H9 (cell line): ENCODE measurements around the gene IMPDH1. TPM values are rescaled to one million over a fixed set of nuclear protein-coding genes. Genes with fewer than 3 reads are reported as not detected.

Source experiments
- DNase-seq: peaks from one replicate; pipeline ENCODE4 v3.0.0-alpha.2; 2017
- H2AFZ ChIP-seq: one replicate; pipeline ENCODE4 v1.6.1; 2013; ENCODE audit warnings: mild to moderate bottlenecking, low read length, control low read depth, moderate library complexity
- H2AK5ac ChIP-seq: 2 replicates; pipeline ENCODE4 v1.6.1; 2013; ENCODE audit warnings: low read length, control low read depth, mixed read lengths; ENCODE audit not compliant: insufficient read length
- H2BK120ac ChIP-seq: one replicate; pipeline ENCODE4 v1.6.1; 2013; ENCODE audit warnings: low read depth, mild to moderate bottlenecking, low read length, control low read depth, inconsistent platforms; ENCODE audit not compliant: poor library complexity, severe bottlenecking
- H2BK12ac ChIP-seq: 2 replicates; pipeline ENCODE4 v1.6.1; 2013; ENCODE audit warnings: low read length, control low read depth, mixed read lengths, low read depth; ENCODE audit not compliant: insufficient read length
- H2BK15ac ChIP-seq: 2 replicates; pipeline ENCODE4 v1.6.1; 2013; ENCODE audit warnings: low read depth, low read length, control low read depth
- H2BK20ac ChIP-seq: one replicate; pipeline ENCODE4 v1.6.1; 2013; ENCODE audit warnings: low read depth, mild to moderate bottlenecking, low read length, control low read depth, inconsistent platforms; ENCODE audit not compliant: poor library complexity, severe bottlenecking
- H2BK5ac ChIP-seq: 2 replicates; pipeline ENCODE4 v1.6.1; 2013; ENCODE audit warnings: low read length, control low read depth, mixed read lengths; ENCODE audit not compliant: insufficient read length
- H3K14ac ChIP-seq: 2 replicates; pipeline ENCODE4 v1.6.1; 2013; ENCODE audit warnings: low read length, control low read depth; ENCODE audit not compliant: insufficient read depth
- H3K18ac ChIP-seq: 2 replicates; pipeline ENCODE4 v1.6.1; 2013; ENCODE audit warnings: low read depth, mild to moderate bottlenecking, mixed read lengths, low read length, control low read depth; ENCODE audit not compliant: insufficient read length
- H3K23ac ChIP-seq: 2 replicates; pipeline ENCODE4 v1.6.1; 2013; ENCODE audit warnings: low read length, control low read depth, mixed read lengths, low read depth; ENCODE audit not compliant: insufficient read length
- H3K23me2 ChIP-seq: 2 replicates; pipeline ENCODE4 v1.6.1; 2013; ENCODE audit warnings: low read depth, mild to moderate bottlenecking, mixed read lengths, low read length, control low read depth; ENCODE audit not compliant: insufficient read length, poor library complexity, severe bottlenecking
- H3K27ac ChIP-seq: 2 replicates; pipeline ENCODE4 v1.5.1; 2013; ENCODE audit warnings: low read length, control low read depth, mixed read lengths, low read depth; ENCODE audit not compliant: insufficient read length
- H3K27me3 ChIP-seq: 2 replicates; pipeline ENCODE4 v1.6.1; 2013; ENCODE audit warnings: low read length, control low read depth, inconsistent platforms; ENCODE audit not compliant: insufficient read depth
- H3K4ac ChIP-seq: 2 replicates; pipeline ENCODE4 v1.6.1; 2013; ENCODE audit warnings: low read depth, mild to moderate bottlenecking, control low read depth, inconsistent platforms, low read length, moderate library complexity
- H3K4me1 ChIP-seq: 2 replicates; pipeline ENCODE4 v1.6.1; 2013; ENCODE audit warnings: low read length, control low read depth, inconsistent platforms; ENCODE audit not compliant: insufficient read depth
- H3K4me2 ChIP-seq: 2 replicates; pipeline ENCODE4 v1.6.1; 2013; ENCODE audit warnings: low read length, control low read depth, mixed read lengths; ENCODE audit not compliant: insufficient read length, insufficient read depth
- H3K56ac ChIP-seq: 2 replicates; pipeline ENCODE4 v1.6.1; 2013; ENCODE audit warnings: low read depth, mild to moderate bottlenecking, mixed read lengths, low read length, control low read depth; ENCODE audit not compliant: insufficient read length
- H3K79me1 ChIP-seq: 2 replicates; pipeline ENCODE4 v1.6.1; 2013; ENCODE audit warnings: low read depth, mild to moderate bottlenecking, moderate library complexity, low read length, control low read depth, inconsistent platforms; ENCODE audit not compliant: insufficient read depth, poor library complexity, severe bottlenecking
- H3K79me2 ChIP-seq: 2 replicates; pipeline ENCODE4 v1.6.1; 2013; ENCODE audit warnings: low read length, control low read depth, inconsistent platforms; ENCODE audit not compliant: insufficient read depth
- H3K9ac ChIP-seq: 2 replicates; pipeline ENCODE4 v1.6.1; 2013; ENCODE audit warnings: low read length, control low read depth, mixed read lengths; ENCODE audit not compliant: insufficient read length; ENCODE audit errors: extremely low read depth
- H3K9me3 ChIP-seq: one replicate; pipeline ENCODE4 v1.6.1; 2013; ENCODE audit warnings: low read depth, low read length, inconsistent platforms; ENCODE audit not compliant: control insufficient read depth
- H3T11ph ChIP-seq: one replicate; pipeline ENCODE4 v1.6.1; 2013; ENCODE audit warnings: mild to moderate bottlenecking, low read length, control low read depth, inconsistent platforms
- H4K20me1 ChIP-seq: one replicate; pipeline ENCODE4 v1.6.1; 2013; ENCODE audit not compliant: control insufficient read depth, insufficient read length, insufficient read depth
- H4K5ac ChIP-seq: 2 replicates; pipeline ENCODE4 v1.6.1; 2013; ENCODE audit warnings: low read depth, mild to moderate bottlenecking, mixed read lengths, low read length, control low read depth; ENCODE audit not compliant: insufficient read length
- H4K8ac ChIP-seq: replicated peaks from 2 replicates; pipeline ENCODE4 v1.6.1; 2013; ENCODE audit warnings: low read length, control low read depth, mixed read lengths, low read depth; ENCODE audit not compliant: insufficient read length
- H4K91ac ChIP-seq: 2 replicates; pipeline ENCODE4 v1.6.1; 2013; ENCODE audit warnings: low read depth, mild to moderate bottlenecking, moderate library complexity, mixed read lengths, low read length, control low read depth; ENCODE audit not compliant: insufficient read length
- H3K27ac Mint-ChIP-seq, 3 experiments: 2 replicates in 2 of 3; 3 replicates in 1 of 3; pipeline ENCODE4 v1.8.0; 2020 to 2021; ENCODE audit warnings: mixed read lengths in 3 of 3, mild to moderate bottlenecking in 1 of 3, moderate library complexity in 1 of 3
- H3K27me3 Mint-ChIP-seq: 2 replicates; pipeline ENCODE4 v1.8.0; 2021; ENCODE audit warnings: low read depth, mild to moderate bottlenecking, moderate library complexity, mixed read lengths
- H3K36me3 Mint-ChIP-seq, 3 experiments: 2 replicates in 2 of 3; 3 replicates in 1 of 3; pipeline ENCODE4 v1.8.0; 2020 to 2021; ENCODE audit warnings: low read depth in 3 of 3, mixed read lengths in 3 of 3; ENCODE audit not compliant: insufficient read depth in 1 of 3
- H3K4me1 Mint-ChIP-seq, 2 experiments: 2 replicates each; pipeline ENCODE4 v1.8.0; 2020; ENCODE audit warnings: mixed read lengths in 2 of 2
- H3K4me3 Mint-ChIP-seq, 2 experiments: 2 replicates in 1 of 2; 3 replicates in 1 of 2; pipeline ENCODE4 v1.8.0; 2020 to 2021; ENCODE audit warnings: mild to moderate bottlenecking in 2 of 2, mixed read lengths in 2 of 2, moderate library complexity in 1 of 2
- H3K9me3 Mint-ChIP-seq, 2 experiments: 2 replicates in 1 of 2; 3 replicates in 1 of 2; pipeline ENCODE4 v1.8.0; 2020; ENCODE audit warnings: mild to moderate bottlenecking in 2 of 2, mixed read lengths in 2 of 2, moderate library complexity in 1 of 2
- CTCF ChIP-seq: fragments of 200-600 bp; sonication (generic); conservative IDR thresholded peaks from 3 replicates; pipeline ENCODE4 v1.8.0; 2021; ENCODE audit warnings: antibody characterized with exemption, mild to moderate bottlenecking
- WGBS: extraction: QIAGEN DNeasy Blood & Tissue Kit; methylation state at CpG from one replicate; pipeline ENCODE4 v1.1.7; 2013; ENCODE audit warnings: missing lambda C conversion rate, low lambda C conversion rate, mixed read lengths; ENCODE audit not compliant: insufficient read length; ENCODE audit errors: extremely low coverage; 5-methylcytosine and 5-hydroxymethylcytosine counted together
- total RNA-seq: library from RNA; stranded (reverse); gene quantifications from 2 replicates; pipeline ENCODE4 v1.2.1, GENCODE V29; 2021

IMPDH1 gene
- total RNA-seq, 1 experiment from 2014 or later, result 35.2 TPM

- Histone ChIP-seq H3K79me1 (no peaks in the 10 kb centered on the region), H3K23ac (no peak overlapping the region), H3K9me3 (no peaks in the 10 kb centered on the region), H2BK15ac (no peak overlapping the region), H4K5ac (no peak overlapping the region), H2BK12ac (no peak overlapping the region), H3K4me1 (no peaks in the 10 kb centered on the region), H3K4me2 (no peak overlapping the region), H3K79me2 (no peaks in the 10 kb centered on the region), H3K27ac (no peak overlapping the region), H3K23me2 (no peaks in the 10 kb centered on the region), H3K4ac (no peak overlapping the region), H2BK120ac (no peak overlapping the region), H2AFZ (no peak overlapping the region), H3K27me3 (no peaks in the 10 kb centered on the region), H2BK20ac (no peak overlapping the region), H4K91ac (no peak overlapping the region), H3K18ac (no peak overlapping the region), H3K14ac (no peak overlapping the region), H3T11ph (no peak overlapping the region), H4K8ac (no peak overlapping the region), H3K56ac (no peak overlapping the region), H2AK5ac (no peak overlapping the region), H4K20me1 (no peaks in the 10 kb centered on the region), H2BK5ac (no peak overlapping the region), H3K9ac (no peak overlapping the region)
- H3K27me3 Mint-ChIP-seq, result peaks cover 4% of the 10 kb centered on the region
- H3K4me3 Mint-ChIP-seq, result no peak overlapping the region
- H3K9me3 Mint-ChIP-seq, result no peaks in the 10 kb centered on the region; a peak in 1 of 5 replicates
- H3K27ac Mint-ChIP-seq, result peak overlapping the region in 1 of 3 experiments; percentile 84; a peak in 3 of 7 replicates
- H3K4me1 Mint-ChIP-seq, result peaks cover 19 to 26% of the 10 kb centered on the region in 2 experiments
- peak; percentile 62 for DNase-seq
- no peak for TF ChIP-seq CTCF
- no peaks in the 10 kb centered on the region for H3K36me3 Mint-ChIP-seq
- no CpG with 5 or more reads among the region's 6 CpGs for WGBS
Observed at GRCh38 chr7:128431221-128431620, 21.4 kb upstream of the IMPDH1 start.
